ENCODE results near the gene XRCC1.

The XRCC1 gene

DNA sequence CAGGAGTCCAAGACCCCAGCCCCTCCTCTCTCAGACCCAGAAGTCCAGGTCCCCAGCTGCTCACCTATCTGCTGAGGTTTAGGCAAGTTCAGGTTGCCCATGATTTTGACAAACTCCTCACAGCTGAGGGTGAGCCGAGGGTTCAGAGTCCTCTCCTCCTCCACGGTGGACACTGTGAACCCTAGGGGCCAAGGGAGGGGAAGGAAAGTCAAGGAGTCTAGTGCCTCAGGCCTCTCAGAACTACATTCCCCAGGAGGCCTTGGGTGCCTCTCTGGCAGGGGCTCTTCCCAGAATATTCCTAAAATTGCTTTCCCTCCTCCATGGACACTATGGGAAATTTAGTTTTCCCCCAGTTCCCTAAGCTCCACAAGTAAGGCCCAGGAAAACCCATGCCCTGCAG, 67.4 kb downstream of the XRCC1 start:
- no peak for DNase-seq

DNA sequence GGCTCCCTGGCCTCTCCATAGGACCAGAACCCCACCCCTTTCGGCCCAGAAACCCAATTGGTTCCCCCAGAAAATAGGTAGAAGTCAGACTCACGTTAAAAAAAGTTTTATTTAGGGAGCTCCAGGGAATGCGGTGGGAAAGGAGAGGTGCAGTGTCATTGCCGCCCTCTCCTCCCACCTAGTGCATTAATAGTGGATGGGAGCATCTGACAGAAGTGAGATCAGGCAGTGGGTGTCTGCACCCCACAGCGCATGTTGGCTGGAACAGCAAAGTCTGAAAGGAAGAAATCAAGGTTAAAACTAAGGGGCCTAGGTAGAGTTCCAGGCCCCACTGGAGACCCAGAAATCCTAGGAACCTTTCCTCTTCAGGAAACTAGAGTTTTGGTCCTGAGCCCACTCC, 68.7 kb downstream of the XRCC1 start:
- no peak for DNase-seq

DNA sequence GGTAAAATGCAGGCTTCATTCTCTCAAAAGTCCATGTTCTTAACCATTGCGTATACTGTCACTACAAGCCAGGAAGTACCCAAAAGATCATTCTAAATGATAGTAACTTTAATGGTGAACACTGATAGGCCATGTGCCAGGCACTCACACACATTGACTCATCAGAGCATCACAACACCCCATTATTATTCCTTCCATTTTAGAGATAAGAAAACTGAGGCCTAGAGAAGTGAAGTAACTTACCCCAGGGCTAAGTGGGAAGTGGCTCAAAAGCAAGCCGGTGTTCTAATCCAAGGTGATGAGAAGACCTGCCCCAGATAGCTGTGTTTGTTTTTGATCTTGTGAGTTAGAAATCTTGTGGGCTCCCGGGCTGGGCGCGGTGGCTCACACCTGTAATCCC, 69.4 kb downstream of the XRCC1 start:
- DNase-seq, result no peak

DNA sequence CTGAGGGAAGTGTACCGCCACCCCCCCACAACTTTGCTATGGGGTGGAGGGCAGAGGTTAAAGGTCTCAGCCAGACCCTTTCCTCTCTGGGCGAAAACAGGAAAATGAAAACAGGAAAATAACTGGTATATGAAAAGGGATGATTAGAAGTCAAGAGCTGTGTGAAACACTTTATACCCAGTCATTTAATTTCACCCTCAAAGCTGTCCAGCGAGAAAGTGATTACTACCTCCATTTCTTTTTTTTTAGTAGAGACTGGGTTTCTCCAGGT, 70.2 kb downstream of the XRCC1 start:
- no peak for DNase-seq

DNA sequence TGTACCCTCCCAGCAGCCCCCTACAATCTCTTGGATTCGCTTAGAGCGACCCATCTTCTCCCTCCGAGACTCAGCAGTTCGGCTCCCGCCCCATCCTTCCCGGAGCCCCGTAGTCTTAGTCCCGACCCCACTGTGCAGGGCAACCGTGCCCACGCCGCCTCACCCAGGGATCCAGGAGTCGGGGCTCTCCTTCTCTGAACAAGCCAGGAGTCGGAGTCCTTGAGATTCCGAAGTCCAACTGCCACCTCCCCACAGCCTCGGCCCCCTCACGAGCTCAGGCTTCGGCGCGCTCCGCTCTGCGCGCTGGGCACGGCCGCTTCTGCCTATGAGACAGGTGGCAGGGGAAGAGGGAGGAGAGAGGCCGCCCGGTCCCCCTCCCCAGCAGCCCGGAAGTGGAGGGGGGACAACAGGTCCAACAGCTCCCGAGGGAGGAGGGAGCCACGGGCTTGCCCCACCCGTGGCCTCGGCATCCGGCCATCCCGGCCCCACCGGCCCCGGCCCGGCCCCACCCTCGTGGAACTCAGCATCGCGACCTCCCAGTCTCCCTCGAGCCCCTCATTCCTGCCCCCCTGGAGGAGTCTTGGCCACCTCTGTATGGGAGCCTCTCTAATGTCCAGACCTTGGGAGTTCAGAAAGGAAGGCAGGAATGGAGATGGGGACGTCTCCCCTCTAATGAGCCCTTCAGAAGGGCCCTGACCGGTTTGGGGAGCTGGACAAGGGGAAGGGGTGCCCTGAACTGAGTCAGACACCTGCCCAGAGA, 70.7 kb downstream of the XRCC1 start, which contains the start of gene PHLDB3:
Gene PHLDB3 (minus strand): TSS at position 321 of the 760 bp plus-strand sequence. CDS start 628 bp downstream, outside the sequence.
- no peak for DNase-seq

DNA sequence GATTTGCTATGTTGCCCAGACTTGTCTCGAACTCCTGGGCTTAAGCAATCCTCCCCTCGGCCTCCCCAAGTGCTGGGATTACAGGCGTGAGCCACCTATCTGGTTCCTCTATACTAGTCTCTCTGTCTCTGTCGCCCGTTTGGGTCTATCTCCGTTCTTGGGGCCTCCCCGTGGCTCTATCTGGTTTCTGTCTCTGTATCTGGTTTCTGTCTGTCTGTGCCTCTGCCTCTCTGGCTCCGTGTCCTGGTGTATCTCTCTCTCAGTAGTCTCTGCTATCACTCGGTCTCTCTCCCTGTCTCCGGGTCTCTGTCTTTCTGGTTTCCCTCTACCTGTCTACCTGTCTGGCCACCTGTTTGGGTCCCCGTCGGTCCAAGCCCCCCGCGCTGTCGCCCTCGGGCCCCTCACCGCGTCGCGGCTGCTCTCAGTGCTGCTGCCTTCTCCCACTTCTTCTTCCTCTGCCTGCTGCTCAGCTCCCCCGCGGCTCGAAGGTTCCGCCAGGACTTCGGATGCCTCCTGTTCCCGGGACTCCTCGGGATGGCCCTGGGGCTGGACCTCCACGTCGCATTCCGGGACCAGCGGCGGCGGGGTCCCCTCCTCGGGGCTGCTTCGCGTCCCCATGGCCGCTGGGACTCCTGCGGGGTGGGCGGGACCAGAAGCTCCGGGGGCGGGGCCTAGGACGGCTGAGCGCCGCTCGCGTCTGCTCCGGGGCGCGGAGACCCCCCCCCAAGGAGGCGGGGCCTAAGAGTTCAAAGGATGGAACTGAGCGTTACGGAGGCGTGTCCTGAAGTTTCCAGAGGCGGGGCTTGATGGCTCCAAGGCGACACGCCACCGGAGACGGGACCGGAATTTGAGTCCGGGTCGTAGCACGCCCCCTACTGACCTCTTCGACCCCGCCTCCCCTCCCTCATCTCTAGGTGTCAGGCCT, 71.6 kb downstream of the XRCC1 start:
- DNase-seq, result peak; percentile 96

DNA sequence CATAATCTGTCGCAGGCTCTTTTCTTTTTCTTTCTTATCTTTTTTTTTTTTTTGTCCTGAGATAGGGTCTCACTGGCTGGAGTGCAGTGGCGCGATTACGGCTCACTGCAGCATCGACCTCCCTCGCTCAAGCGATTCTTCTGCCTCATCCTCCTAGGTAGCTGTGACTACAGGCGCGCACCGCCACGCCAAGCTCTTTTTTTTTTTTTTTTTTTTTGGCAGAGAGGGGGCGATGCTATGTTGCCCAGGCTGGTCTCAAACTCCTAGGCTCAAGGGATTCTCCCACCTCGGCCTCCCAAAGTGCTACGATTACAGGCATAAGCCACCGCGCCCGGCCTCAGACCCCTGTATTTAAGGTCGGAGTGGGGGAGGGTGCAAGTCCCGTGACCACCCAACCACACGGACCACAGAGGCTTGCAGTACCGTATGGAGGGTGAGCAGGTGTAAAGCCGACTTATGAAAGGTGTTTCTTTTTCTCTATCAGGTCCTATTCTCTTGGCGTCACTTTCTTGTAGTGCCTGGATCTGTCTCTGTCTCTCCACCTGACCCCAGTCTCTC, 72.8 kb downstream of the XRCC1 start:
- no peak for DNase-seq

DNA sequence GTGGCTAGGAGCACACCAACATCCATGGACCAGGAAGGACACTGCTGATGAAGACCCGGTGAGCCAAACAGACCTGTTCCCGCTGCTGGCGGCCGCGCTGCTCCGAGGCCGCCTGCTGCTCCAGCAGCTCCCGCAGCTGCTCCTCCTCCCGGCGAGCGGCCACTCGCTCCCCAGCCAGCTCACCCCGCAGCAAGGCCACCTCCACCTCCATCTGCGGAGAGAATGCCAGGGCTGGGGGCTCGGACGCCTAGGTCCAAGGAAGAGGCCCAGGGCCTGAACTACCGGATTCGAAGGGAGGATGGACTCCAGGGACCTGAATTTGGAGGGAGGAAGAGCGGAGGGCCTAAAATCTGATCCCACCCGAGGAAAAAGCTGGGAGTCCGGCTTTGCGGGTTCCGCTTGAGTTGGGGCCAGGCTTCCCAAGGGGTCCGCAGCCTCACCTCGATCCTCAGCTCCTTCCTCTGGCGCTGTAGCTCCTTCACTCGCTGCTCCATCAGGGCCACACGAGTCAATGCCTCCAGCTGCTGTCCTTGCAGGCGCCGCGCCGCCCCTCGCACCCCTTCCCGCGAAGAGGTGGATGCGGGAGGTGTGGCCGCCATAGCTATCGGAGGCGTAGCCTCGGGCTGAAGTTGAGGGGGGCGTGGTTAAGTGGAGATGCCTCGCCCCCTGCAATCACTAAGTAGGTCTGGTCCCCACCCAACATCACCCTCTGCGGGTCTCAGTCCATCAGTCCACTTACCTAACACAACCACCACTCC, 73.5 kb downstream of the XRCC1 start:
- no peak for DNase-seq

DNA sequence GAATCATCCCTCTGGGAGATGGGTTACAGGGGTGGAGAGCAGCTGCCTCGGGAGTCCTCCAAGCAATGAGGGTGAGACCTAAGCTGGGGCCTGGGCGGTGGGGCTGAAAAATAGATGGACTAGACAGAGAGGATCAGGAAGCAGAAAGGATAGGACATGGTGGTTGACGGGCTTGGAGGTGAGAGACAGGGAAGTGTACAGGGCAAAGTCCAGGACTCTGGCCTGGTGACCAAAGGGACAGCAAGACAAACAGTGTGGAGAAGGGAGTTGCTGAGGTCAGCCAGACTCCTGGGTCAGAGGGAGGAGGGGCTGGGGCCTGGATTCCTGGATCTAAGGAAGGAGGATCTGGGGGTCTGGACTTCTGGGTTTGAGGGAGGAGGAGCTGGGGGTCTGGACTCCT, 76.3 kb downstream of the XRCC1 start:
- no peak for DNase-seq

DNA sequence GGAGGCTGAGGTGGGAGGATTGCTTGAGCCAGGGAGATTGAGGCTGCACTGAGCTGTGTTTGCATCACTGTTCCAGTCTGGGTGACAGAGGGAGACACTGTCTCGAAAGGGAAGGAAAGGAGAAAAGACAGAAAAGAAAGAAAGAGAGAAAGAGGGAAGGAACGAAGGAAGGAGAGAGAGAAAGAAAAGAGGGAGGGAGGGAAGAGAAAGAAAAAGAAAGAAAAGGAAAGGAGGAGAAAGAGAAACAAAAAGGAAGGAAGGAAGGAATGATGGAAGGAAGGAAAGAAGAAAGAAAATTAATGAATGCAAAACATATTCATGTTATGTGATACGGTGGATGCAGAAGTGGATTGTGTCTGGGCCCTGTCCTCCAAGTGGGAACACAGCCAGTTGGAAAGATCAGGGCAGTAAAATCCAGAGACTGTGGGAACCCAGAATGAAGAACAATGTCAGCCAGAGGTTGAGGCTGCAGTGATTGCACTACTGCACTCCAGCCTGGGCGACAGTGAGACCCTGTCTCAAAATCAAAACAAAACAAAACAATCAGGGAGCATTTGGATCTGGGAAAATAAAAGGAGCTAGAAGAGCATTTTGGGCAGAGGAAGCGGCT, 77.0 kb downstream of the XRCC1 start:
- DNase-seq, result no peak

DNA sequence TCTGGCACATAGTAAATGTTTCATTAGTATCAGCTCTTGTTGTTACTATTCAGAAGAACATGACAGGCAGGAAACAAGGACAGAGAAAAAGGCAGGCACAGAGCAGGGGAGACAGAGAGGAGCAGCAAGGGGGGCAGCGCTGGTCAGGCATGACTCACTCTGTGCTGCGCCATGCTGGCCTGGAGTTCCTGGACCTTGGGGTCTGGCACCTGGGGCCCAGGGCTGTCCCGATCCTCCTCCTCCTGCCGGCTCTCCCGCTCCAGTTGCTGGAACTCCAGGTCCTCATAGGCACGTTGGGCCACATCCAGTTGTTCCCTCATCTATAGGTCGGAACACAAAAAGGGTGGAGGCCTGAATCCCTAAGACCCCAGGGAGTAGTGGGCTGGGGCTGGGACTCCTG, 78.4 kb downstream of the XRCC1 start:
- no peak for DNase-seq

DNA sequence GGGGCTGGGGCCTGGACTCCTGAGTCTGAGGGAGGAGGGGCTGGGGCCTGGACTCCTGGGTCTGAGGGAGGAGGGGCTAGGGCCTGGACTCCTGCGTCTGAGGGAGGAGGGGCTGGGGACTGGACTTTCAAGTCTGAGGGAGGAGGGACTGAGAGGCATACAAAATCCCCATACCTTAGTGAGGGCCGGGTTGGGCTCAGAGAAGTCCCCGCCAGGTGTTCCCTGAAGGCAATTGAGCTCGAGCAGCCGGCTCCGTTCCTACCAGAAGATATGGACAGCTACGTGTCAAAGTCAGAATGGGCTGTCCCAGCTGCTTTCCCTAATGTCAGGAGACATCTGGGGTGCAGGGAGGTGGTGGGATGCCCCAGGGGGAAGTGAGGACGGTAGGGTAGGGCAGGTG, 80.2 kb downstream of the XRCC1 start:
- DNase-seq, result no peak
